Thyroid gland (tissue), 4 donors: ENCODE results near the gene CUL4A. TPM values are rescaled to one million over a fixed set of nuclear protein-coding genes. Genes with fewer than 3 reads are reported as not detected.

Experiments used
- DNase-seq, 2 donors: peaks; one replicate each; pipeline ENCODE4 v3.0.0-alpha.2; 2019
- H3K27ac ChIP-seq, 3 donors: fragments of 200-600 bp; sonication (generic); 1 replicate in 2 of 3; 2 replicates in 1 of 3; pipeline ENCODE4 v1.5.1; 2016 to 2019; ENCODE audit warnings: mild to moderate bottlenecking in 1 of 3, moderate library complexity in 1 of 3
- H3K27me3 ChIP-seq: fragments of 200-600 bp; sonication (generic); one replicate; pipeline ENCODE4 v1.5.1; 2019
- H3K36me3 ChIP-seq, 2 donors: fragments of 200-600 bp; sonication (generic); one replicate each; pipeline ENCODE4 v1.5.1; 2016 to 2019
- H3K4me1 ChIP-seq, 2 donors: fragments of 200-600 bp; sonication (generic); one replicate each; pipeline ENCODE4 v1.5.1; 2017 to 2019
- H3K4me3 ChIP-seq, 3 donors: fragments of 200-600 bp; sonication (generic); replicated peaks in 1 of 3; 1 replicate in 2 of 3; 2 replicates in 1 of 3; pipeline ENCODE4 v1.5.1; 2016; ENCODE audit warnings: mild to moderate bottlenecking in 1 of 3
- H3K9me3 ChIP-seq: fragments of 200-600 bp; sonication (generic); one replicate; pipeline ENCODE4 v1.5.1; 2017
- CTCF ChIP-seq, 6 experiments: fragments of 200-600 bp in 3 of 6; fragments of 450-650 bp in 3 of 6; sonication (generic) in 3 of 6; IDR thresholded peaks; one replicate each; pipeline ENCODE4 v1.5.1; 2016 to 2019; ENCODE audit warnings: antibody characterized with exemption in 6 of 6, mild to moderate bottlenecking in 2 of 6, inconsistent platforms in 1 of 6, moderate library complexity in 1 of 6
- POLR2A ChIP-seq, 2 donors: fragments of 450-650 bp; IDR thresholded peaks; one replicate each; pipeline ENCODE4 v1.6.1; 2017; ENCODE audit warnings: antibody characterized with exemption in 2 of 2, mild to moderate bottlenecking in 2 of 2, moderate library complexity in 1 of 2
- WGBS, 2 donors: methylation state at CpG; one replicate each; pipeline ENCODE4 v1.1.5; 2017; 5-methylcytosine and 5-hydroxymethylcytosine counted together
- intact Hi-C: fragments of 100-400 bp; cut with DNase I; formaldehyde crosslinking; loops from one replicate; pipeline ENCODE4 v1.15.1; 2023
- total RNA-seq, 4 donors: library from RNA; depleted of rRNA; stranded (reverse); fragments of >200 nt; gene quantifications; one replicate each; pipeline ENCODE4 v1.2.3, GENCODE V29; 2016

The CUL4A gene
- total RNA-seq, 4 donors from 2014 or later: 78.9 to 131 (median 122) TPM

- 87 to 89% methylated on average over 4 of the region's 4 CpGs for WGBS, 2 donors
- H3K36me3 ChIP-seq: peaks cover 14 to 20% of the 10 kb centered on the region in 2 donors
- DNase-seq: no peak
These were observed 19.2 kb upstream of the CUL4A start for GRCh38 chr13:113190181-113190580.

GRCh38 chr13:113192279-113192678 is 17.1 kb upstream of the CUL4A start:
- DNase-seq: no peak
- Histone ChIP-seq H3K4me3 (no peak overlapping the region), H3K27me3 (no peaks in the 10 kb centered on the region), H3K4me1 (no peaks in the 10 kb centered on the region), H3K9me3 (no peaks in the 10 kb centered on the region), H3K36me3 (peaks cover 30 to 31% of the 10 kb centered on the region in 2 donors), H3K27ac (no peak overlapping the region)
- TF ChIP-seq POLR2A (IDR thresholded peaks at IDR 0.05): no peak
- no peak for TF ChIP-seq CTCF (IDR thresholded peaks at IDR 0.05)
- WGBS, 2 donors: 82 to 88% methylated on average over 4 of the region's 4 CpGs
- intact Hi-C loops: no loop called here

More at GRCh38 chr13:113190181-113190580, 19.2 kb upstream of the CUL4A start:
- Histone ChIP-seq H3K4me1 (no peaks in the 10 kb centered on the region), H3K27me3 (no peaks in the 10 kb centered on the region), H3K27ac (no peak overlapping the region), H3K4me3 (no peak overlapping the region), H3K9me3 (no peaks in the 10 kb centered on the region)
- intact Hi-C loops: no loop called here
- TF ChIP-seq POLR2A (IDR thresholded peaks at IDR 0.05): no peak
- TF ChIP-seq CTCF (IDR thresholded peaks at IDR 0.05): no peak

GRCh38 chr13:113192902-113193301 is 16.5 kb upstream of the CUL4A start:
- 96% methylated on average over 2 of the region's 2 CpGs for WGBS, 2 donors
- intact Hi-C loops: no loop called here
- no peak for TF ChIP-seq POLR2A (IDR thresholded peaks at IDR 0.05)
- TF ChIP-seq CTCF (IDR thresholded peaks at IDR 0.05): no peak
- no peaks in the 10 kb centered on the region for H3K27me3 ChIP-seq
- H3K4me1 ChIP-seq: no peaks in the 10 kb centered on the region
- no peak overlapping the region for H3K4me3 ChIP-seq
- DNase-seq: no peak
- H3K9me3 ChIP-seq: no peaks in the 10 kb centered on the region
- H3K27ac ChIP-seq: no peak overlapping the region
- peaks cover 36 to 37% of the 10 kb centered on the region in 2 donors for H3K36me3 ChIP-seq

- H3K36me3 ChIP-seq: peaks cover 40 to 46% of the 10 kb centered on the region in 2 donors
- no peak overlapping the region for H3K27ac ChIP-seq
- H3K27me3 ChIP-seq: no peaks in the 10 kb centered on the region
- no peaks in the 10 kb centered on the region for H3K4me1 ChIP-seq
- H3K9me3 ChIP-seq: no peaks in the 10 kb centered on the region
- DNase-seq: no peak
- no peak for TF ChIP-seq POLR2A (IDR thresholded peaks at IDR 0.05)
- no peak for TF ChIP-seq CTCF (IDR thresholded peaks at IDR 0.05)
- 90% methylated on average over 6 of the region's 6 CpGs for WGBS, 2 donors
- no peak overlapping the region for H3K4me3 ChIP-seq
- intact Hi-C loops: no loop called here
These were observed 14.1 kb upstream of the CUL4A start for GRCh38 chr13:113195360-113195759.

- DNase-seq: no peak
- 94 to 95% methylated on average over 9 of the region's 9 CpGs for WGBS, 2 donors
- no peaks in the 10 kb centered on the region for H3K9me3 ChIP-seq
- TF ChIP-seq CTCF (IDR thresholded peaks at IDR 0.05) (no peak), POLR2A (IDR thresholded peaks at IDR 0.05) (no peak)
- H3K4me3 ChIP-seq: no peak overlapping the region
- no peaks in the 10 kb centered on the region for H3K4me1 ChIP-seq
- no peaks in the 10 kb centered on the region for H3K27me3 ChIP-seq
- H3K36me3 ChIP-seq: peaks cover 40 to 43% of the 10 kb centered on the region in 2 donors
- no peak overlapping the region for H3K27ac ChIP-seq
- intact Hi-C loops: no loop called here
These were observed 12.3 kb upstream of the CUL4A start for GRCh38 chr13:113196970-113197737.
